Measurements from ENCODE around the gene DSCAM.
A peak's percentile ranks its signal among the peaks of the same experiment; 100 is the strongest.
"Not testable (repeated sequence)": the region's sequence is repeated elsewhere in the genome, so short reads cannot be mapped to it uniquely, and the experiment has no call there.

The DSCAM gene

GRCh38 chr21:40073642-40074041 is 773.3 kb downstream of the DSCAM start:
- DNase-seq, result no peak

GRCh38 chr21:40070871-40071270 is 776.1 kb downstream of the DSCAM start:
- DNase-seq, result no peak

- no peak for DNase-seq
Measured at GRCh38 chr21:40067751-40068150, 779.2 kb downstream of the DSCAM start.

- no peak for DNase-seq
Measured at GRCh38 chr21:40066221-40066620, 780.7 kb downstream of the DSCAM start.

- no peak for DNase-seq
Measured at GRCh38 chr21:40060083-40060677, 786.8 kb downstream of the DSCAM start.

GRCh38 chr21:40057331-40057730 is 789.6 kb downstream of the DSCAM start:
- DNase-seq, result no peak

- no peak for DNase-seq
Measured at GRCh38 chr21:40056031-40056430, 790.9 kb downstream of the DSCAM start.

GRCh38 chr21:40054403-40054802 is 792.6 kb downstream of the DSCAM start:
- no peak for DNase-seq

- no peak for DNase-seq
Measured at GRCh38 chr21:40053007-40053406, 794.0 kb downstream of the DSCAM start.

GRCh38 chr21:40052276-40052675 is 794.7 kb downstream of the DSCAM start:
- DNase-seq, result no peak

- no peak for DNase-seq
Measured at GRCh38 chr21:40051801-40052200, 795.2 kb downstream of the DSCAM start.

GRCh38 chr21:40049931-40050290 is 797.0 kb downstream of the DSCAM start:
- no peak for DNase-seq

- DNase-seq, result peak; percentile 14
Measured at GRCh38 chr21:40049031-40049930, 797.7 kb downstream of the DSCAM start.

- DNase-seq, result no peak
Measured at GRCh38 chr21:40047993-40048730, 798.8 kb downstream of the DSCAM start.

- no peak for DNase-seq
Measured at GRCh38 chr21:40047211-40047610, 799.7 kb downstream of the DSCAM start.

GRCh38 chr21:40043866-40044265 is 803.1 kb downstream of the DSCAM start:
- no peak for DNase-seq

- DNase-seq, result no peak
Measured at GRCh38 chr21:40043423-40043822, 803.5 kb downstream of the DSCAM start.

GRCh38 chr21:40041446-40041845 is 805.5 kb downstream of the DSCAM start:
- DNase-seq, result no peak

- DNase-seq, result not testable (repeated sequence)
Measured at GRCh38 chr21:40033156-40033782, 813.7 kb downstream of the DSCAM start.

GRCh38 chr21:40029888-40030287 is 817.1 kb downstream of the DSCAM start:
- no peak for DNase-seq

GRCh38 chr21:40028393-40028792 is 818.6 kb downstream of the DSCAM start:
- DNase-seq, result not testable (repeated sequence)

GRCh38 chr21:40021558-40022351 is 825.2 kb downstream of the DSCAM start:
- no peak for DNase-seq

Data from activated CD4-positive, alpha-beta T cell treated with anti-CD3 and anti-CD28 coated beads for 48 hours (primary cell).